Stomach (tissue), 4 donors: Measurements from ENCODE around the gene NPAS2.

Experiments used
- POLR2AphosphoS5 ChIP-seq, 3 donors: sonication (generic); formaldehyde crosslinking; IDR thresholded peaks; one replicate each; pipeline ENCODE4 v1.6.1; 2016; ENCODE audit warnings: antibody characterized with exemption in 3 of 3
- TF ChIP-seq, protein P1 (sequence below), 7 experiments: fragments of 450-650 bp in 4 of 7; fragments of 200-600 bp in 3 of 7; sonication (generic) in 3 of 7; IDR thresholded peaks; one replicate each; pipeline ENCODE4 v1.5.1; 2016 to 2019; ENCODE audit warnings: antibody characterized with exemption in 7 of 7, control low read depth in 2 of 7, mild to moderate bottlenecking in 1 of 7

DNA sequence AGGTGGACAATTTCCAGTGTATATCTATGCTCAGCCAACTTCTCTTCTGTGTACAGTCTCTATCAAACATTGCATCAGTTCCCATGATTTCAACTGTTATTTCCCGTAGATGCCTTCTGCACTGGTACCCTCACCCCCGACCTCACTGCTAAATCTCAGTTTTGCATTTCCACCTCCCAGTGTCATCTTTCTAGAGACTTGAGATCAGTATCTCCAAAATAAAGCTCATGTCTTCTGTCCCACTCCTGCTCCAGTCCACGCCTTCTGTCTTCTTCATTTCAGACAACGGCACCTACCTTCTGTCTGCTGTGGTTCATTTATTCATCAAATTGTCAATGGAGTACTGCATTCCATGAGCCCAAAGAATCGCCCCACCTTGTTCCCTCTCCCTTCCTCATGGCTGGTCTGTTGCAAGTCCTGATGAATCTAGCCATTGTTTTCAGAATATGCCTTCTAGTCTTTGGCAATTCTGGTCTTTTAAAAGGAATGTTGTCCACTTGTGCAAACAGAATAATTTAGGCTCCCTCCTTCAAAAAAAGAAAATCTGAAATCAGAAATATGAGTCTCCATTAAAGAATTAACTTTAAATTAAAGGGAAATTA is 23.3 kb upstream of the NPAS2 start:
- TF ChIP-seq POLR2AphosphoS5 (IDR thresholded peaks at IDR 0.05) = no peak
- TF ChIP-seq, protein P1, sequence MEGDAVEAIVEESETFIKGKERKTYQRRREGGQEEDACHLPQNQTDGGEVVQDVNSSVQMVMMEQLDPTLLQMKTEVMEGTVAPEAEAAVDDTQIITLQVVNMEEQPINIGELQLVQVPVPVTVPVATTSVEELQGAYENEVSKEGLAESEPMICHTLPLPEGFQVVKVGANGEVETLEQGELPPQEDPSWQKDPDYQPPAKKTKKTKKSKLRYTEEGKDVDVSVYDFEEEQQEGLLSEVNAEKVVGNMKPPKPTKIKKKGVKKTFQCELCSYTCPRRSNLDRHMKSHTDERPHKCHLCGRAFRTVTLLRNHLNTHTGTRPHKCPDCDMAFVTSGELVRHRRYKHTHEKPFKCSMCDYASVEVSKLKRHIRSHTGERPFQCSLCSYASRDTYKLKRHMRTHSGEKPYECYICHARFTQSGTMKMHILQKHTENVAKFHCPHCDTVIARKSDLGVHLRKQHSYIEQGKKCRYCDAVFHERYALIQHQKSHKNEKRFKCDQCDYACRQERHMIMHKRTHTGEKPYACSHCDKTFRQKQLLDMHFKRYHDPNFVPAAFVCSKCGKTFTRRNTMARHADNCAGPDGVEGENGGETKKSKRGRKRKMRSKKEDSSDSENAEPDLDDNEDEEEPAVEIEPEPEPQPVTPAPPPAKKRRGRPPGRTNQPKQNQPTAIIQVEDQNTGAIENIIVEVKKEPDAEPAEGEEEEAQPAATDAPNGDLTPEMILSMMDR (IDR thresholded peaks at IDR 0.05) = no peak
